GM18520 (cell line): Measurements from ENCODE around the gene ZMYND8.

ENCODE experiments used
- ATAC-seq: cut with Tn5 transposase; IDR thresholded peaks from one replicate; pipeline ENCODE4 v1.9.1; 2021; ENCODE audit not compliant: unreplicated experiment

Gene ZMYND8

DNA sequence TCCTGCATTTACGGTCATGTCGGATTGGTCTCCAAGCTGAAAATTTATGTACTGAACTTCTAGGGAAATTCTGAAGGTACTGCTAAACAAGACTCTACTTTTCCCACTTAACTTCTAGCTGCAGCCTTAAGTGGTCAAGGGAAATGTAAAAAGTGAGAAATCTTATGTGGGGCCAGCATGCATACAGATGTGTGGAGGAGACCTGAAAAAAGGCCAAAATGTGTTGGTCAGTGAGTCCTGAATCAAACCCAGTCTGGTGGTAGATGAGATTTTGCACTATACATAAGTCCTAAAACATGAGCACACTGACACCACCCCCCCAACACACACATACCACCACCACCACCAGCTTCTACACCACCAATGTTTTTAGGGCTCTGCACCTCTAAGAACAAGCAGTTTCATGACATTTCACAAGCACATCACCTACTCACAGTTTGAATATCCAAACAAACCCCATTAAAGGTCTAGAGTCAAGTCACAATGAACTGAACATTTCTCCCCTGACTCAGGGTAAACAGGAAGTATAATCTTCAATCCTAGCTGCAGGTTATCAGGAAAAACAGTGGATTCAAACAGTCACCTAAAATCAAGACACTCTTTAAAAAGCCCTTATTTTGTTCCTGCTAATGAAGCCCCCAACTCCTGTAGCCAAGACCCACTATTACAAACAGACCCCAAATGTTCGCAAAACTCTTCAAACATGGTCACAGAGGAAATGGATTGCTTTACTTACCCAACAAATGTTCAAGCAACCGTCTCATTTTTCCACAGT is 1.6 kb downstream of the ZMYND8 start:
- ATAC-seq: no peak

DNA sequence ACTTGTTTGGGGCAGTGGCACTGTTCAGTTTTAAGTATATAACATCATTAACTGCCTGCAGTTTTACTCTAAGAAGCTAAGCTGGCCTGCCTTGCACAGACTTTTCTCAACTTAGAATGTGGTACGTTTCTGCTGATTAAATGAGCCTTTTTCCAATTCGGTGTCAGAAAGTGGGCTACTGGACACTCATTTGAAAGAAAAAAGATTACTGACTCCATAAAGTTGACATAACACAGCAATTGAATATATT is 2.1 kb downstream of the ZMYND8 start:
- no peak for ATAC-seq

DNA sequence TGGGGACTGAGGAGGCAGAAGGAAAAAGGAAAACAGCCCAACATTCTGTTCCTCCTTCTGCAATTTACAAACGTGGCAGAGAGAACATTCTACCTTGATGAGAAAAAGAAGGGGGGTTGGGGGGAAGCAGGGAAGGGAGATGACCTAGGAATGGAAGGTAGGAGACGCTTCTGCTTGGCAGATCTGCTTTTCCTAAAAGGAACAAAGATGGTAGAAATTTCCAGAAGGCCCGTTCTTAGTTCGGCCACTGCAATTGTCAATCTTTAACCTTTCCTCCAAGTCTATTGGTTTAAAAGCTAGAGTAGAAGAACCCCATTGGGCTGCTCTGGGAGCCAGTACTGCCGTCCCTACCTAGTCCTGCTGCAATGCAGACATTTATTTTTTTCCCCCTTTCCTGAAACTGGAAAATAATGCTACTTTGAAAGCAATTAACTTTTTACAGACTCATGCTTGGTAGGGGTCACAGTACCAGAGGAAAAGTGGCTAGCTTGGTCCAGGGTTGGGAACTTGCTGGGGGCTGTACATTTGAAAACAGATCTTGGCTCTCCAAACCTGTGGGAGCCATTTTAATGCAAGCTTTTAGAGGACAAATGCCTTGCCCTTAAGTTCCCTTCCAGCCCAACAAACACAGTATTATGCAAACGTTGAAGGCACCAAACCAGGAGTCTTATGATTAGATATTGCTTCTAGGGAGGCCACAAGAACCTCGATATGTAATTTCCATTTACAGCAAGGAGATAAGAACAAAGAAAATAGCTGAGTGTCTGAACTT is 2.6 kb downstream of the ZMYND8 start:
- no peak for ATAC-seq

DNA sequence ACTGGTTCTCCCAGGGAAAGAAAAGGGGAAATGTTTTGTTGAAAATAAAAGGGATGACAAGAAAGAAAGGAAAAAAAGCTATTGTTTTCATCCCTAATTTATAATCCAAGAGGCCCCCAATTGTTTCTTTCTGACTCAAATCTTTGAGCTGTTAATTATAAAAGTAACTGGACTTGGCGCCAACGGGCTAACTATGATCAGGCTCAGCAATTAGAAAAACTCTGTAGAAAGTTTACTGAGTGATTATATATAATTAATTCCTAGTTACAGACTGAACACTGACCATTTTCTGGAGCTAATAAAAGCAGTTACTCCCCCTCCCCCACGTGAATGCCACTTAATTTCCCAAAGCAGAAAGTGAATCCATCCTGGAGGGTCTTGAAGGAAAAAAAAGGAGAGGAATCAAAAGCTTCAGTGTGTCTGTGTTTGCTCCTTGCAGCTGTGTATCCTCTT is 3.2 kb downstream of the ZMYND8 start:
- no peak for ATAC-seq

DNA sequence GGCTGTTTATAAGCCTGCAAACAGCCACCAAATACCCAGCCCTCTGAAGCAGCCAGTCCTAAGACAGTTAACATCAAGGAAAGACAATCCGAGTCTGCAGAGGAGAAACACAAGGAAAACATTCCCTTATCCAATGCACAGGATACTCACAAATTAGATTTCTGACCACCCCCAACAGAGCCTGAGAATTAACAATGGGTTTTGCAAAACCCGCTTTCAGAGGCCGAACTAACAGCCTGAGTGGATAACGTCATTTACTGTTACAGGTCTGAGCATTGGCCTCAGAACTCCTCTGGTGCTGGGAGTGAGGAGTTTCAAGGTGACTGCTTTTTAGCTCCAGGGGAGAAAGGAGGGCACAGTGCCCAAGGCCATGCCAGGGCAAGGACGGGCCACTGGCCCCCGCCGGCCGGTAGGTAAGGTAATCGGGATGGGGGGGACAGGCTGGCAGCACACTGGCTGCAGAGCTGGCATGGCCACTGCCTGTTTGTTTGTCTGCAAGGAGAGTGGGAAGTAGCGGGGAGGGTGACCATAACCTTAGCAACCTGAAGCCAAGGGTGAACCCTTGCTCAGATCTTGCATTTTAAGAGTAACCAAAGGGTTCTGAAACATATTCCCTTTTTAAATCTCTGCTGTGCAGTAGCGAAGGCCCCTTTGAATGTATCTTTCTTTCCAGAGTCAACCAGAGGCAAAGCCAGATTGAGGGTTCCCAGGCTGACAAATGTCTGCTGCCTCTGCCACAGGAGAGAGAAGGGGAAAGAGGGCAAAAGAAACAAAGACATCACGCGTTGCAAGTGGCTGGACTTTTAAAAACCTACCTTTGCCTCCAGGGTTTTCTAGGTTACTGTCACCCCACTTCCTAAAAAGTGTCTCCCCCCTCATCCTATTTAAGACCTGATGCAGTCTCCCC is 3.9 kb downstream of the ZMYND8 start:
- ATAC-seq: no peak

DNA sequence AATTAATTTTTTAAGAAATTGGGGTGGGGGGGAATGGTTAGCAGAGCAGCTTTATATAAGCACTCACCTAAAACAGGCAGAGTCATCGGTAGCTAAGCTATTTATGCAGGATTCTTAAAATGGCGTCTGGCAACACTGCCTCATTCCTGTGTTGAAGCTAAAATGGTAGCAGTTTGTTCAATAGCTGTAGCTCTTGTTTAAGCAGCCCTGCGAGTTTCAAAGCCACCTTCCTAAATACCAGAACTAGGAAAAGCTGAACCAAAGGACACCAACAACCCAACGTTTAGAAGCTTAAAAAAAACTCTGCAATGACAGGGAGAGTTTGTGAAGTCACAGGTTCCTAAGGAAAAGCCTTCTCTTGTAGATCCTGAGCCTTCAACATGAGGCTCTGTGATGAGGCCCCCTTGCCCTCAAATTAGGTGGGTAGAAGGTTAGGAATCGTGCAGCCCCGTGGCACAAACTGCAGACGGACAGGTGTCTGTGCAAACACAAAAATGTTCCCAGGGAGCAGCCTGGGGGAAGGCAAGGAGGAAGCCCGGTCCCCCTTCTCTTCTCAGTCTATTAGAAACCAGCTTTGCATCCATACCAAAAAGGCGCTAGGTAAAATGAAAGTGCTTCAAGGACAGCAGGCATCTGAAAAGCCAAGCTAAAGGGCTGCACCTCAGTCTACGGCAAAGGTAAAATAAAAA is 4.7 kb downstream of the ZMYND8 start:
- no peak for ATAC-seq

DNA sequence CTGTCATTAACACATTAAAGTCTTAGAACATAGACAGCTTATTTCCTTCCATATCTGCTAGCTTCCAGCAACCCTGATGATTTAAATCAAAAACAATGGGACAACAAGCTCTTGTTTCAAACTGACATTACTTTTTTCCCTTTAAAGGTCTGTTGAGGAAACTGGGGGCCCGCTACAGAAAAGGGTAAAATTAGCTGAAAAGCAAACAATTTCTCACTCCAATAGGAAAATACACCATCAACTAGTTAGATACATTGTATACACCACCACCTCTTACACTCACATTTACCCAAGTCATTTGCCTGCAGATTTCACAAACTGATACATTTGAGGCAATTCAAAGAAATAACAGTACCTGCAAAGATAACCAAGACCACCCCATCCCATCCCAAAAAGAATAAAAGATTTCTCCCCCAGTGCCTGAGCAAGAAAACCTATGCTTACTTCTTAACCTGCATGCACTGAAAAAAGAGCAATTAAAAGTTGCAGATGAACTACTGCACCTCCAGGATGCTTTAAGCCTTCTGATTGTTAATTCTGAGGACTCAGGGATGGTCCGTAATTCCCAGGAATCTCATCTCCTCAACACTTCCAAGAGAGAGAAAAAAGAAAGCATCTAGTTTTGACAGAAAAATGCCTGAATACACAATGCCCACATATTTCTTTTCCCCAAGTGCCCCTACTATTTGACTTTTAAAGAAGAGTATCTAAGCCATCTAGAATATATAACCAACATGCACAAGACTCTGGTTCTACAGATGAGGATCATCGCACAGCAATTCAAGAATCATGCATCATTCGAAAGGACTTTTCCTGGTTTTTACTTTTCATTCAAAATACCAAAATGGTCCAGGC is 5.6 kb downstream of the ZMYND8 start:
- no peak for ATAC-seq

DNA sequence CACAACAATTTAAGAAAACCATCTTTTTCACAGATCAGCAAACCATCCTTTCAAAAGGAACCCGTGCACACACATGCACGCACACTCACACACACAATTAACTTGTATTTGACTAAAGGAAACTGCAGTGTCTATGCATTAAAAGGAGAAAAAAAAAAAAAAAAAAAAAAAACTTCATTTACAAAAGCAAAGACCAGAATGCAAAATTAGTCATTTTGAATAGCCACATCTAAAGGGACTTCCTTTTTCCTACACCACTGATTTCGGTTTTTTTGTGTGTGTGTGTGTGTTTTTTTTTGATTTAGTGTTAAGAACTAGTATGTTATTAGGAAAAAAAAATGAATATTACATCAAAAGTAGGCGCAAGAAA is 6.3 kb downstream of the ZMYND8 start:
- no peak for ATAC-seq

DNA sequence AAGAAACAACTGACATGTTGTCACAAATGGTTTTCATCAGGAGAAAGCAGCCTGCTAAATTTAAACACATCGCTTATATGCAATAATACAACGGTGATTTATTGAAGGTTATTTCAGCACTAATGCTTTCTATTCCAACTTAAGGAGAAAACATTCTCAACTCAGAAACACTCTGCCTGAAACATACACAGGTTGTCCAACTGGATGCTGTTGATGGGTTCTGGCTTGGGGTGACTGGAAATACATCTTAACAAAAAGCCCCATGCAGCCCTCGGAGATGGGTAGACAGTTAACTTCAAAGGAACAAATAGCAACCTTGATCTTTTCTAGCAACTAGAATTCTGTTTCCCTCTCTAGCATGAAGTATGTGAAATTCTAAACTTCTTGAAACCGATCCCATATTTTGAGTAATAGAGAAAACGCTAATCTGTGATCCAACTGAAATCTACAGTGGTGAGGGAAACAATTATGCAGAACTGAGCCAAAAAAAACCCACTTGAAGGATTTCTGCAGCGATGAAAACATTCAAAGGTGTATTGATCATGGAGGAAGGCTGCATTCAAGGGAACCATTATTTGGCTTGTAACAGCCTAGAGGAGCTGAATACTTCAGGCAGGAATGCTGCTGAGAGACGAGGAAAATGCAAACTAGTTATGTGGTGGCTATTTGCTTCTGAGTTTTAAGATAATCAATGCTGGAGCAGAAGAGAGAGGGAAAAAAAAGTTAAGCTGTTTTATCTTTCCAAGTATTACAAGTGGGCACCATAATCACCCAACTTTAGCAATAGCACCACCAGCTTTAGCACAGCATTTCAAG is 6.9 kb downstream of the ZMYND8 start:
- no peak for ATAC-seq

DNA sequence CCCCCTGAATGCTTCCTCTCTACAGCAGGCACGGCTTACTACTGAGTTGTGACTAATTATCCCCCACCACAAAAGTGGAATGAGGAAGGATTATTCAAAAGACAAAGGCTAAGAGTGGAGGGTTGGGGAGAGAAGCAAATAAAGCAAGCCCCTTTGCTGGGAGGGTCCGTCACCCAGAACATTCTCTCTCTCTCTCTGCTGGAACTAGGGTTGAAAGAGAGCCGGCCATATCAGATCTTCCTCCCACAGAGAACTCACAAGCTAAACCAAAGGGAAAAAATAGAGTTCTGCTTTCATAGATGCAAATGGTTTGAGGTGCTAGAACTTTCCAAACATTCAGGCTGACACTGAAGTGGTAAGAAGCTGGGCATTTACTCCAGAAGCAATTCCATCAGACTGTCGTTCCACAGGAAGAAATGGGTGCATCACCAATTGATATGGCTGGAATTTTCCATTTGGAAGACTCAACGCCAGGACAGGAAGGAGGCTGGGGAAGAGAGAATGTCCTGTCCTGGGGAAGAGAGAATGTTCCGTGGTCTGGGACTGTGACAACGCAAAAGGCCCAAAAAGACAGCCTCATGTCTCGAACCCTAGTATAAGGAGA is 7.9 kb downstream of the ZMYND8 start:
- no peak for ATAC-seq

DNA sequence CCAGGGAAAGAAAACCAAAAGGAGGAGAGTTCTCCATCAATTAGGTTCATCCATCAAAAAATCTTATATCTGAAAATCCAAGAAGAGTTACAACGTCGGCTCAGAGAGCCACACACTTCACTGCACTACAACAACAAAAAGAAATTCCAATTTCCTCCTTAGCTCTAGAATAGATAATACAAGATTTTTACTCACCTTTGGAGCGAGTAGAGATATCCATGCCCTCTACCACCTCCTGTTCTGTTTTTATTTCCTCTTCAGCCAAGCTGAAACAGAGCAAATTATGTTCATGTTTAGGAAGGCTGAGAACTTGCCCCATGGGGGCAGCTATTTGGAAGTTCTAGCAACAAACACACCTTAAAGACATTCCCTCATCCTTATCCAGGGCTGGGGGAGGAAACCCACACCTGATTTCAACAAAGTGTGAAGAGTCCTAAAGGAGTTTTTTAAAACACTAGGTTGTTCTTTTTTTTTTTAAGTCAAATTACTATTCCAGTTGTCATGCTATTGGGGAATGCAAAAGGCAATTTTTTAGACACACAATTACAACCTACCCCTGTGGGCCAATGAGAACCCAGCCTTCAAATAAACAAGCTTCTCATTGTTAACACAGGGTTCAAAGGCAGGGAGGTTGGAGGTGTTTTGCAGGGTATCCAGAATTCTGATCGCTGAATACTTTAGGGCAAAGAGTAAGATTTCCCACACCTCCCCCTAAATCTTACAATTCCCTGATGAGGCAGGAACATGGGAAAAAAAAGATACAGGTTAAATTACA is 8.7 kb downstream of the ZMYND8 start:
- ATAC-seq: no peak

DNA sequence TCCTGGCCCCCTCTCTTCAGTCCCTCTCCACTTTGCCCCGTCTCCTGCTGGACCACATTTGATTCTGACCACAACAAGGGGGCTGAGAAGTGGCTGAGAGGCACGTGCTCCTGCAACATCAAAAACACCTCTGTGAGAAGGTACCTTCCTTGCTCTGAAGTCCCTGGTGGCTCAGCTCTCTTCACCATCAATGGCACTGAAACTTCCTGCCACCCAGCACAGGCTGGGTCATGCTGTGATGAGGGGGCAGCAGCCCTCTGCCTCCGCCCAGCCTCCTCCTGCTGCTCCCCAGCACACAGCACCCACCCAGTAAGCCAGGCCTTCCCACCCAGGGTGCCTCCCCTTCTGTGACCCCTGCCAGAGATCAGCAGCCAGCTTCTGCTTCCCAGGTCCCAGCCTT is 10.3 kb downstream of the ZMYND8 start:
- no peak for ATAC-seq

DNA sequence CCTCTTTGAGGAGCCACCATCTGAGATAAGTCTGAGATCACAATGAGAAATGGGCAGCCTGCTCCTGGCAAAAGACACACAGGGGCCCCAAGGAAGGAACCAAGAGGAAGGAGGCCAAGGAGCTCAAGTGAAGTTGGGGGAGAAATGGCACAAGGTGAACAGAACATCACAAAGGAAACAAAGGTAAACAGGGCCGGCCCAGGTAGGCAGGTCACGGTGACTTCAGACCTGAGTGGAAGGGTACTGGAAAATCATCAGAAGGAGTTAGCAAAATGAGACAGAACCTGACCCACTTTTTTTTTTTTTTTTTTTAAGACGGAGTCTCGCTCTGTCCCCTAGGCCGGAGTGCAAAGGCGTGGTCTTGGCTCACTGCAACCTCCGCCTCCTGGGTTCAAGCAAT is 11.3 kb downstream of the ZMYND8 start:
- ATAC-seq: no peak

DNA sequence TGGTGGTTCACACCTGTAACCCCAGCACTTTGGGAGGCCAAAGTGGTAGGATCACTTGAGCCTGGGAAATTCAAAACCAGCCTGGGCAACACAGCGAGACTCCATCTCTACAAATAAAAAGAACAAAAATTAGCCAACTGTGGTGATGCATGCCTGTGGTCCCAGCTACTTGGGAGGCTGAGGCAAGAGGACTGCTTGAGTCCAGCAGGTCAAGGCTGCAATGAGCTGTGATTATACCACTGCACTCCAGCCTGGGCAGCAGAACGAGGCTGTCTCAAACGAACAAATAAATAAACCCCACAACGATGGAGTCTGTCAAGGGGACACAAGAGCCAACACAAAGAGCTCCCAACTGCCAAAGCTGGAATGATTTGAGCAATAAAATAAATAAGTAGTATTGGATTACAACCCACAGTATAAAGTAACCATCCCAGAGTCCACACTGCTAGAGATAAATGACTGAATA is 13.5 kb downstream of the ZMYND8 start:
- ATAC-seq: no peak

DNA sequence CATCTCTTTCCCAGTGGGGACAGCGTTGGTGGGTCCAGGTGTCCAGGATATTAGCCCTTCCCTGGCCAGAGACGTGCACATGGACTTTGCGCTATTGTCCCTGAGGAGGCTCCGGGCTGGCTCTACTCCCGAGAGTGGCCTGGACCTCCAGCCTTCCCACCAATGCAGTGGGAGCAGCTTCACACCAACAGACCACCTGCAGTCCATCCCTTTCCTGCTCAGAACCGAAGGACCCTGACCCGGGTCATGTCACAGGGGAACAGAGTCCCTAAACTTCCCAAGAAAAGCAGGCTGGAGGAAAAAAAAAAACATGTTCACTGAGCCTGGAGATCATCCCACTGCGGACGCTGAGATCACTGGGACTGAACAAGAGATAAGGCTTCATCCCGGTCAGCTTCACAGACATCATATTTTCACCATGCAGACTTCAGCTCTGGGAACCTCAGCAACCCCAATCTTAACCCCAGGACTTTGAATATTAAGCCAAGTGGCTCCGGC is 18.3 kb downstream of the ZMYND8 start:
- ATAC-seq: no peak

DNA sequence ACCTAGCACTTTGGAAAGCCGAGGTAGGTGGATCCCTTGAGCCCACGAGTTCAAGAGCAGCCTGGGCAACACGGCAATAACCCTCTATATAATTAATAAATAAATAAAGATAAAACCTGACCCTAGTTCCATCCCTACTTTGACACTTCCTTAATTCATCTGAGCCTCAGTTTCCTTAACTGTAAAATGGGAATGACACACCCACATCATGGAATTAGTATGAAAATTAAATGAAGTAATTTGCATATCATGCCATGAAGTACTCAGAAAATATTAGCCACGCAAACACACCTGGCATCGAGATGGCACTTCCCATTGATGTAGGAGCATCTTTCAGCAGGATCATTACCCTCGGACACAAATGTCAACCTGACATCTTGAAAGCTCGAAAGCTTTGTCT is 19.1 kb downstream of the ZMYND8 start:
- no peak for ATAC-seq

DNA sequence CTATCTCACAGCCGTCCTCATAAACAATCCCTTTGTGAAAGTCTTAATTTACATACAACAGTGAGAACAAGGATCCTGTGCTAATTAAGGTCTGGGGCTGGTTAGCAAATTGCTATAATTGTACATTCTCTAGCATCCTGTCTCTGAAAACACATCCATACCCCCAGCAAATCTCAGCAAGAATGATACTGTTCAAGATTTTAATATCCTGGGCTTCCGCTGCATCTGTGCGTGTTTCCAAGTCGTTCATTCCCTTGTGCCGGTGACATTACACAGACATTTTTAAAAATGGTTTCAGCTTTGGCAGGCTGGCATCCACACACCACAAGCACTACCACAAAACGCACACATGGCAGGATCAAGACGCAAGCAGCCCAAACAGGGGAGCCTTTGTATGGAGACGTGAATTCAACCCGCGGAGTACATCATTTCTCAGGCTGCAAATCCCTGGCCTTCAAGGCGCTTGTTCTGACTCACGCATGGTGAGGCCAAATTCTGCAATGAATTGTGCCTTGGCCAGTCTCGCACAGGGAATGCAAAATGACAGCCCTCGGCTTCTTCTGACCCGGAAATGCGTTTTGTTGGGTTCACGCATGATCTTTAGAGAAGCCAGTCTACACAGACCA is 20.3 kb downstream of the ZMYND8 start:
- no peak for ATAC-seq
